ENCODE measurements around the gene E2F3. TPM values are rescaled to one million over a fixed set of nuclear protein-coding genes. Genes with fewer than 3 reads are reported as not detected.

Gene E2F3
- polyA plus RNA-seq, 2 of the 4 experiments (the other 2 are of a cell fraction): 14.4 to 18.0 TPM

DNA sequence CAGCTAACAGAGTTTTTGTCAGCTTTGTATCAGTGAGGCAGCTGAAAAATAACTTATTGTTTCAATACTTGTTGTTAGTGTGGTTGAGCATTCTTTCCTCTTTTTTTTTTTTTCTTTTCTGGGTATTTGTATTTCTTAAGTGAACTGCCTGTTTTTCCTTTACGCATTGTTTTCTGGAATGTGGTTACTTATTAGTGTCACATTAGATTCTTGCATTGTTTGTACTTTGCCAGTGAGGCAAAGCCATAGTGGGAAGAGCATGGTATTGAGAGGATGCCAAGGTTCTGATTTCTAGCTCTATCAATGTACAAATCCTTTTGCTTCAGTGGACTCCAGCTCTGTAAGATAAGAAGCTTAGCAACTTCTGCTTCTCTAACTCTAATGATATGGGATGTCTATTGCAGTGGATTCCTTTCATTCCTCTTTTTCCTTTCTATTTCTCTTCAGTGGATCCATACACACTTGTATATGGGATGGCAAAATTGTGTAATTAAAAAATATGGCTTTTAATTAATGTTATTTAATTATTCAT, 136.5 kb downstream of the E2F3 start:
- FAIRE-seq (no peak), ATAC-seq (no peak), DNase-seq (ENCODE audit: low read depth in 1 of 2, low spot score in 1 of 2) (no peak)
- H3K4me2 ChIP-seq: no peak overlapping the region
- H3K4me1 ChIP-seq: peaks cover 16% of the 10 kb centered on the region; the same call in 2 of the 3 replicates
- no peak overlapping the region for H3K27ac ChIP-seq
- TF ChIP-seq TFCP2L1 (CRISPR knock-in tag; IDR thresholded peaks at IDR 0.05) (no peak), ESRRA (IDR thresholded peaks at IDR 0.05; ENCODE audit: borderline replicate concordance, low read length) (no peak), FOSB (CRISPR knock-in tag; IDR thresholded peaks at IDR 0.05) (no peak), POLR2A (IDR thresholded peaks at IDR 0.05; ENCODE audit: low read length) (no peak), CBX8 (IDR thresholded peaks at IDR 0.05) (no peak), TP53 (CRISPR knock-in tag; IDR thresholded peaks at IDR 0.05) (no peak), RARB (CRISPR knock-in tag; IDR thresholded peaks at IDR 0.05) (no peak), POLR2AphosphoS2 (conservative IDR thresholded peaks at IDR 0.05; ENCODE audit: low read length) (no peak), RCOR1 (IDR thresholded peaks at IDR 0.05; ENCODE audit: low read depth, low read length) (no peak), ZFP36 (IDR thresholded peaks at IDR 0.05; ENCODE audit: borderline replicate concordance, partially characterized antibody) (no peak)
- TF ChIP-seq, protein P1, sequence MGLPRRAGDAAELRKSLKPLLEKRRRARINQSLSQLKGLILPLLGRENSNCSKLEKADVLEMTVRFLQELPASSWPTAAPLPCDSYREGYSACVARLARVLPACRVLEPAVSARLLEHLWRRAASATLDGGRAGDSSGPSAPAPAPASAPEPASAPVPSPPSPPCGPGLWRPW (IDR thresholded peaks at IDR 0.05): no peak
- 82% methylated on average over 1 of the region's 1 CpG for WGBS (ENCODE audit: missing lambda C conversion rate)
- CTCF ChIA-PET: interaction anchor here (0.7 to 1.3 kb wide), 3 partner anchors 10 to 1042 kb away, joined by 3 to 5 read pairs (median 3); no protein-coding TSS in a partner anchor
- no peak overlapping the region for H3K4me3 ChIP-seq
- no peaks in the 10 kb centered on the region for H3K9me3 ChIP-seq
- POLR2A ChIA-PET: no interaction called here

DNA sequence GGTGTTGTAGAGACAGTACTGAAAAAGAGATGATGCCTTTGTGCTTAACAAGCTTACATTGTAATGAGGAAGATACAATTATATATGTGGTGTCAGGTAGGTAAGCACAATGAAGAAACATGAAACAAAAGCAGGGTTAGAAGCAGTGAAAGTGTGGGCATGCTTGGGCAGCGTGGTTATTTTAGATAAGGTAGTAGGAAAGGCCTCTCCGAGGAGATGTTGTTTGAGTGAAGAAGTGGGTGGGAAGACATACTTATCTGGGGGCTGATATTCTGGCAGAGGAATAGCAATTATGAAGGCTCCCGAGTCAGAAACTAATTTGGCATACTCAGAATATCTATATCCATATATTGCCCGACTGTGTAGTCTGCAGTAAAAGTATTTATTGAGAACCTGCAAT, 137.2 kb downstream of the E2F3 start:
- H3K4me3 ChIP-seq: no peak overlapping the region
- FAIRE-seq (no peak), ATAC-seq (no peak), DNase-seq (ENCODE audit: low read depth in 1 of 2, low spot score in 1 of 2) (no peak)
- POLR2A ChIA-PET: no interaction called here
- H3K4me2 ChIP-seq: no peak overlapping the region
- CTCF ChIA-PET: interaction anchor here (1.3 kb wide), 1 partner anchor 18 kb away, joined by 3 read pairs; no protein-coding TSS in a partner anchor
- no peaks in the 10 kb centered on the region for H3K9me3 ChIP-seq
- 91% methylated on average over 4 of the region's 4 CpGs for WGBS (ENCODE audit: missing lambda C conversion rate)
- TF ChIP-seq HOXB5 (CRISPR knock-in tag; IDR thresholded peaks at IDR 0.05) (no peak), JUN (IDR thresholded peaks at IDR 0.05) (no peak), FOSB (CRISPR knock-in tag; IDR thresholded peaks at IDR 0.05) (no peak), ELK1 (IDR thresholded peaks at IDR 0.05; ENCODE audit: low read depth, low read length) (no peak), GATA3 (IDR thresholded peaks at IDR 0.05; ENCODE audit: borderline replicate concordance) (no peak), JUNB (IDR thresholded peaks at IDR 0.05) (no peak), PHF8 (IDR thresholded peaks at IDR 0.05; ENCODE audit: borderline replicate concordance, low read depth) (no peak), ZNF302 (CRISPR knock-in tag; IDR thresholded peaks at IDR 0.05) (no peak), CHD2 (IDR thresholded peaks at IDR 0.05; ENCODE audit: low read length, partially characterized antibody) (no peak), CBX8 (IDR thresholded peaks at IDR 0.05) (no peak), ZFP36 (IDR thresholded peaks at IDR 0.05; ENCODE audit: borderline replicate concordance, partially characterized antibody) (no peak), EHF (CRISPR knock-in tag; IDR thresholded peaks at IDR 0.05) (no peak), EHMT2 (IDR thresholded peaks at IDR 0.05; ENCODE audit: low read depth) (no peak)
- TF ChIP-seq, protein P2, sequence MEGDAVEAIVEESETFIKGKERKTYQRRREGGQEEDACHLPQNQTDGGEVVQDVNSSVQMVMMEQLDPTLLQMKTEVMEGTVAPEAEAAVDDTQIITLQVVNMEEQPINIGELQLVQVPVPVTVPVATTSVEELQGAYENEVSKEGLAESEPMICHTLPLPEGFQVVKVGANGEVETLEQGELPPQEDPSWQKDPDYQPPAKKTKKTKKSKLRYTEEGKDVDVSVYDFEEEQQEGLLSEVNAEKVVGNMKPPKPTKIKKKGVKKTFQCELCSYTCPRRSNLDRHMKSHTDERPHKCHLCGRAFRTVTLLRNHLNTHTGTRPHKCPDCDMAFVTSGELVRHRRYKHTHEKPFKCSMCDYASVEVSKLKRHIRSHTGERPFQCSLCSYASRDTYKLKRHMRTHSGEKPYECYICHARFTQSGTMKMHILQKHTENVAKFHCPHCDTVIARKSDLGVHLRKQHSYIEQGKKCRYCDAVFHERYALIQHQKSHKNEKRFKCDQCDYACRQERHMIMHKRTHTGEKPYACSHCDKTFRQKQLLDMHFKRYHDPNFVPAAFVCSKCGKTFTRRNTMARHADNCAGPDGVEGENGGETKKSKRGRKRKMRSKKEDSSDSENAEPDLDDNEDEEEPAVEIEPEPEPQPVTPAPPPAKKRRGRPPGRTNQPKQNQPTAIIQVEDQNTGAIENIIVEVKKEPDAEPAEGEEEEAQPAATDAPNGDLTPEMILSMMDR (IDR thresholded peaks at IDR 0.05): no peak
- H3K27ac ChIP-seq: no peak overlapping the region
- peaks cover 19% of the 10 kb centered on the region; the same call in 2 of the 3 replicates for H3K4me1 ChIP-seq

DNA sequence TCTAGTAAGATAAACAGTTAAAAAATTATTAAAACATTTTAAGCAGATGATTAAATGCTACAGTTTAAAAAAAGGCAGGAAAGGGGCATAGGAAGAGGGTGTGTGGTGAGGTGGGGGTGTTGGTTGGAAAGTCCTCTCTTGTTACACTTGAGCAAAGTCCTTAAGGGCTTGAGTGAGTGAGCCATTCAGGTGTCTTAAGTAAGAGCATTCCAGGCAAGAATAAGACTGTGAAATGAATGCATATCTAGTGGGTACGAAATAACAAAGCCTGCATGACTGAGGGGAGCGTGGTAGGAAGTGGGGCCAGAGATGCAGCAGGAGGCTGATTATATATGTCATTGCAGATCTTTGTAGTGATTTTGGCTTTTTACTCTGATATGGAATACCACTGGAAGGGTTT, 137.7 kb downstream of the E2F3 start:
- Histone ChIP-seq H3K27ac (no peak overlapping the region), H3K4me1 (peaks cover 19% of the 10 kb centered on the region; the same call in 2 of the 3 replicates), H3K4me3 (no peak overlapping the region), H3K4me2 (no peak overlapping the region), H3K9me3 (no peaks in the 10 kb centered on the region)
- no peak for TF ChIP-seq FOXS1 (CRISPR knock-in tag; IDR thresholded peaks at IDR 0.05)
- ChIA-PET POLR2A (no interaction called here), CTCF (no interaction called here)
- ATAC-seq: no peak
- no peak for FAIRE-seq
- no peak for DNase-seq (ENCODE audit: low read depth in 1 of 2, low spot score in 1 of 2)
- WGBS (ENCODE audit: missing lambda C conversion rate): 90% methylated on average over 2 of the region's 2 CpGs

Data from A549 (cell line).